Natural killer cell (primary cell): Measurements from ENCODE around the gene PPP2R2C. TPM values are rescaled to one million over a fixed set of nuclear protein-coding genes. Genes with fewer than 3 reads are reported as not detected.

Source experiments
- ATAC-seq, 3 donors: fragments of 150-1000 bp in 2 of 3; fragments of 200-7000 bp in 1 of 3; cut with Tn5 transposase; 1 replicate in 1 of 3; 2 replicates in 2 of 3; pipeline ENCODE4 v1.10.0; 2021; ENCODE audit warnings: mild to moderate bottlenecking in 2 of 3, moderate library complexity in 2 of 3
- DNase-seq, 2 donors: peaks; one replicate each; pipeline versions ENCODE4 v3.0.0 to v3.0.0-alpha.2; 2013 to 2021; ENCODE audit warnings: mixed read lengths in 1 of 2
- H3K27ac ChIP-seq: one replicate; pipeline ENCODE4 v1.5.1; 2013; ENCODE audit warnings: mild to moderate bottlenecking, low read length
- H3K27me3 ChIP-seq: one replicate; pipeline ENCODE4 v1.6.1; 2013; ENCODE audit warnings: low read length; ENCODE audit not compliant: control insufficient read depth, insufficient read depth
- H3K36me3 ChIP-seq: one replicate; pipeline ENCODE4 v1.6.1; 2013; ENCODE audit warnings: low read length; ENCODE audit not compliant: control insufficient read depth, insufficient read depth
- H3K4me1 ChIP-seq: one replicate; pipeline ENCODE4 v1.6.1; 2013; ENCODE audit warnings: low read length; ENCODE audit not compliant: control insufficient read depth, insufficient read depth
- H3K4me3 ChIP-seq: one replicate; pipeline ENCODE4 v1.5.1; 2013; ENCODE audit warnings: low read length
- H3K9me3 ChIP-seq: one replicate; pipeline ENCODE4 v1.6.1; 2013; ENCODE audit warnings: low read length; ENCODE audit not compliant: control insufficient read depth, insufficient read depth
- H3K27ac Mint-ChIP-seq, 2 donors: one replicate each; pipeline ENCODE4 v1.8.0; 2022; ENCODE audit warnings: mild to moderate bottlenecking in 2 of 2, mixed read lengths in 2 of 2, moderate library complexity in 1 of 2
- H3K27me3 Mint-ChIP-seq, 2 donors: one replicate each; pipeline ENCODE4 v1.8.0; 2022; ENCODE audit warnings: low read depth in 2 of 2, mixed read lengths in 2 of 2
- H3K36me3 Mint-ChIP-seq: one replicate; pipeline ENCODE4 v1.8.0; 2022; ENCODE audit warnings: mixed read lengths
- H3K4me1 Mint-ChIP-seq, 2 donors: one replicate each; pipeline ENCODE4 v1.8.0; 2022; ENCODE audit warnings: mixed read lengths in 2 of 2
- H3K4me3 Mint-ChIP-seq: one replicate; pipeline ENCODE4 v1.8.0; 2022; ENCODE audit warnings: mild to moderate bottlenecking, moderate library complexity, mixed read lengths
- H3K9me3 Mint-ChIP-seq, 2 donors: one replicate each; pipeline ENCODE4 v1.8.0; 2022; ENCODE audit warnings: mixed read lengths in 2 of 2
- WGBS: methylation state at CpG from one replicate; pipeline ENCODE4 v1.1.7; 2013; ENCODE audit warnings: missing lambda C conversion rate; ENCODE audit not compliant: insufficient coverage; 5-methylcytosine and 5-hydroxymethylcytosine counted together
- intact Hi-C: fragments of 100-400 bp; cut with micrococcal nuclease; formaldehyde crosslinking; loops from one replicate; pipeline ENCODE4 v1.14.2; 2022
- total RNA-seq, 4 donors: library from RNA; stranded (reverse); fragments of 120-200 nt in 1 of 4; gene quantifications; one replicate each; pipeline versions ENCODE4 v1.2.3 to v1.2.4, GENCODE V29; 2013 to 2022
- TF ChIP-seq, protein P1 (sequence below): fragments of 200-600 bp; IDR thresholded peaks from one replicate; pipeline ENCODE4 v1.8.0; 2022; ENCODE audit warnings: antibody characterized with exemption

Gene PPP2R2C
- total RNA-seq, 3 donors from 2014 or later (not counting 1 experiment from before 2014, with no cell fraction given), result not detected

DNA sequence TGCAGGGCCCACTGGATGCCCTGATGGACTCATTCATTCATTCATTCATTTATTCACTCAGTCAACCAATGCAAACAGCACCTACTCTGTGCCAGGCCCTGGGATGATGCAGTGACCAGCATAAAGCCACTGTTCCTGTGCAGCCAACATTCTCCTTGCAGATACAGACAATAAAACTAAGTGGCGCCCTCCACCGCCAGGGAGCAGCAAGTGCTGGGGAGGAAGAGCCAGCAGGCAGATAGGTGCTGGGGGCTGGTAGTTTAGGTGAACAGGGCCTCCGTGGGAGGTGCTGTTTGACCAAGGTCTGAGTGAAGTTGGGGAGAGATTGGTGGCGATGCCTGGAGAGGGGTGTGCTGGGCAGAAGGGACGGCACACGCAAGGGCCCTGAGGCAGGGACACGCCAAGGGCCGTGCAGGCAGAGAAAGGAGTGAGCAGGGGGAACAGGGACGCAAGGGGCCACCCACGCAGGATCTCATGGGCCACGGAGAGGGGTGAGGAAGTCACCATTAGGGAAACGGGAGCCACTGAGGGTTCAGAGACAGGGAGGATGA, 137.3 kb downstream of the PPP2R2C start:
- intact Hi-C loops, result no loop called here
- Mint-ChIP-seq H3K27ac (no peak overlapping the region), H3K4me1 (peaks cover 44 to 46% of the 10 kb centered on the region in 2 donors), H3K36me3 (no peaks in the 10 kb centered on the region), H3K9me3 (no peaks in the 10 kb centered on the region), H3K27me3 (peaks cover 0 to 12% of the 10 kb centered on the region in 2 donors), H3K4me3 (no peak overlapping the region)
- no peaks in the 10 kb centered on the region for H3K36me3 ChIP-seq
- TF ChIP-seq, protein P1, sequence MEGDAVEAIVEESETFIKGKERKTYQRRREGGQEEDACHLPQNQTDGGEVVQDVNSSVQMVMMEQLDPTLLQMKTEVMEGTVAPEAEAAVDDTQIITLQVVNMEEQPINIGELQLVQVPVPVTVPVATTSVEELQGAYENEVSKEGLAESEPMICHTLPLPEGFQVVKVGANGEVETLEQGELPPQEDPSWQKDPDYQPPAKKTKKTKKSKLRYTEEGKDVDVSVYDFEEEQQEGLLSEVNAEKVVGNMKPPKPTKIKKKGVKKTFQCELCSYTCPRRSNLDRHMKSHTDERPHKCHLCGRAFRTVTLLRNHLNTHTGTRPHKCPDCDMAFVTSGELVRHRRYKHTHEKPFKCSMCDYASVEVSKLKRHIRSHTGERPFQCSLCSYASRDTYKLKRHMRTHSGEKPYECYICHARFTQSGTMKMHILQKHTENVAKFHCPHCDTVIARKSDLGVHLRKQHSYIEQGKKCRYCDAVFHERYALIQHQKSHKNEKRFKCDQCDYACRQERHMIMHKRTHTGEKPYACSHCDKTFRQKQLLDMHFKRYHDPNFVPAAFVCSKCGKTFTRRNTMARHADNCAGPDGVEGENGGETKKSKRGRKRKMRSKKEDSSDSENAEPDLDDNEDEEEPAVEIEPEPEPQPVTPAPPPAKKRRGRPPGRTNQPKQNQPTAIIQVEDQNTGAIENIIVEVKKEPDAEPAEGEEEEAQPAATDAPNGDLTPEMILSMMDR, result no peak
- H3K27ac ChIP-seq, result no peak overlapping the region
- no peak for DNase-seq
- no peak overlapping the region for H3K4me3 ChIP-seq
- WGBS, result 68% methylated on average over 12 of the region's 12 CpGs
- H3K4me1 ChIP-seq, result peaks cover 29% of the 10 kb centered on the region
- no peak for ATAC-seq
- H3K27me3 ChIP-seq, result peaks cover 7% of the 10 kb centered on the region
- peaks cover 9% of the 10 kb centered on the region for H3K9me3 ChIP-seq

DNA sequence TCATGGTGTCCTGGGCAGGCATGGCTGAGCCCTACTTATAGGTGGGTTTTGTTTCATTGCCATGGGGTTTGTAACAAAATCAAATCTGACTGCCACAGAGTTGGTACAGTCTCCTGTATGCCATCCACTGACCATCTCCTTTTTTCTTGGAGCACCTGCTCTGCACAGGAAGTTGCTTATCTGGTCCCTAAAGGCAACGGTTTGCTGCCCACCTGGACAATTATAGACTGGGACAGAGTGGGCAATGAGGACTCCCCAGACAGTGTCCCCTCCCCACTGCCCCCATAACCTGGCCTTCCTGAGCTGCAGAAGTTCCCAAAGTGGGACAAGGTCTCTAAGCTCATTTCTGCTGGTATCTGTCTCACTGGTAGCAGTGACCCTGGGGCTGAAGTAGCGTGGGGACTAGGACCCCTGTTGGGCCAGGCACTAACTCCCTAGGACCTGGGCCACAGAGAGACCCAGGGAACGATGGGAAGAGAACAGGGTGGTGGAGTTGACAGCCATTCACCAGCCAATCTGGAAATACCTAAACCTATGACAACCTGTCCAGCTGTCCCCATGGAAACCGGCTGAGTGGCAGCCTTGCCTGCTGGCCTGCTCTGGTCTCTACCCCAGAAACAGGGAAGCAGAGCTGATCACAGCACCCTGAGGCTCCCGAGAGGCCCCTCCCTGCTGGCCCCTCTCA, 138.1 kb downstream of the PPP2R2C start:
- peaks cover 7% of the 10 kb centered on the region for H3K27me3 ChIP-seq
- H3K27ac Mint-ChIP-seq, result no peak overlapping the region
- peaks cover 23% of the 10 kb centered on the region for H3K4me1 ChIP-seq
- peaks cover 0 to 12% of the 10 kb centered on the region in 2 donors for H3K27me3 Mint-ChIP-seq
- H3K4me3 Mint-ChIP-seq, result no peak overlapping the region
- no peaks in the 10 kb centered on the region for H3K36me3 Mint-ChIP-seq
- peaks cover 9% of the 10 kb centered on the region for H3K9me3 ChIP-seq
- no peak overlapping the region for H3K27ac ChIP-seq
- H3K36me3 ChIP-seq, result no peaks in the 10 kb centered on the region
- no peak for DNase-seq
- peaks cover 36 to 38% of the 10 kb centered on the region in 2 donors for H3K4me1 Mint-ChIP-seq
- 64% methylated on average over 5 of the region's 5 CpGs for WGBS
- no peaks in the 10 kb centered on the region for H3K9me3 Mint-ChIP-seq
- ATAC-seq, result no peak
- TF ChIP-seq, protein P1, result peak; percentile 9
- intact Hi-C loops, result no loop called here
- no peak overlapping the region for H3K4me3 ChIP-seq

DNA sequence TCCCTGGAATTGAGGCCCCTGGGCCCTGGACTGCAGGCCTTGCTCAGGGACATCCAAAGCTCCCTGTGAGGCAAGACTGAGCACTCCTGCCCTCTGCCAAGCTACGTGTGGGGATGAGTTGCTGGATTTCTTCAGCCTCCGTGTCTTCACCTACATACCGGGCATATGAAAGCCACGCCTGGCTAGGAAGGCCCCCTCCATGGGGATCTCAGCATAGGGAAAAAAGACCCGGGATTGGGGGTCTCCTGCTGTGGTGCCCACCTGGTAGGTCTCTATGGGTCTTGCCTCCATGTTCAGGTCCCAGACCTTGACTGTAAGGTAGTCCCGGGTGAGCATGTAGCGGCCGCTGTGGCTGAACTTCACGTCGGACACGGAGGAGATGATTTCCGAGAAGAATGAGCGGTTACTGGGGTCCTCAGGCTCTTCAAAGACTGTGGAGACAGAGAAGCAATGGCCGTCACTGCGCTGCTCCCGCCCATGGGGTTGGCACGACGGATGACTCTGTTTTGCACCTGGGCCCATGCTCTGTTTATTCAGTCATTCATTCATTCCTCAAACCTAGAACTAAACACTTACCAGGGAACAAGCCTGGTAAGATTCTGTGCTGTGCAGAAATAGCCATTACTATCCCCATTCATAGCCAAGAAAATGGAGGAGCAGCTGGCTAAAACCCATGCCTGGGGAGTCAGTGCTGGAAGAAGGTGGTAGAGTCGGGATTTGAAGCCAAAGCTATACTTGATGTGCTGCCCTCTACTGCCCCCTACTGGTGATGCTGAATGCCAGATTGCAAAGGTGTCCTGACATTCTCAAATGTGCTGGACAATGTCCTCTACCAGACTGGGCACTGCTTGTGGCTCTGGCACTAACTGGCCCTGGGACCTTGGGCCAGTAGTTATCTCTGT, 138.9 kb downstream of the PPP2R2C start:
- H3K4me1 Mint-ChIP-seq, result peaks cover 28 to 30% of the 10 kb centered on the region in 2 donors
- Histone ChIP-seq H3K27me3 (peaks cover 7% of the 10 kb centered on the region), H3K27ac (no peak overlapping the region), H3K36me3 (no peaks in the 10 kb centered on the region), H3K9me3 (peaks cover 9% of the 10 kb centered on the region), H3K4me3 (no peak overlapping the region), H3K4me1 (peaks cover 15% of the 10 kb centered on the region)
- intact Hi-C loops, result loop anchor here (2.0 kb wide), 1 partner anchor 213 kb away; no protein-coding TSS in a partner anchor
- no peak overlapping the region for H3K4me3 Mint-ChIP-seq
- no peaks in the 10 kb centered on the region for H3K9me3 Mint-ChIP-seq
- ATAC-seq, result no peak
- WGBS, result 91% methylated on average over 19 of the region's 19 CpGs
- H3K27ac Mint-ChIP-seq, result no peak overlapping the region
- no peaks in the 10 kb centered on the region for H3K36me3 Mint-ChIP-seq
- peaks cover under 1 to 12% of the 10 kb centered on the region in 2 donors for H3K27me3 Mint-ChIP-seq
- TF ChIP-seq, protein P1, result peak; percentile 52
- DNase-seq, result peak in 1 of 2 donors; percentile 38
